Activated CD4-positive, alpha-beta T cell treated with anti-CD3 and anti-CD28 coated beads, Interleukin-2, amount 50 U/mL, for 16 hours (primary cell): ENCODE data around the gene POU2F1.
A peak's percentile ranks its signal among the peaks of the same experiment; 100 is the strongest.

Source experiments
- DNase-seq: peaks from one replicate; pipeline ENCODE4 v3.0.0-alpha.2; 2020

POU2F1 gene

GRCh38 chr1:167220537-167221125 lies at the start of gene POU2F1:
POU2F1 (plus strand) TSS chr1:167220886; CDS start chr1:167220898, 12 bp downstream.
- DNase-seq, result peak; percentile 99

GRCh38 chr1:167171286-167171929 lies 49.3 kb upstream of the POU2F1 start:
- no peak for DNase-seq

- DNase-seq, result no peak
Observed at GRCh38 chr1:167173516-167174184, 47.0 kb upstream of the POU2F1 start.

- DNase-seq, result no peak
Observed at GRCh38 chr1:167175901-167176300, 44.8 kb upstream of the POU2F1 start.

GRCh38 chr1:167178831-167179230 lies 41.9 kb upstream of the POU2F1 start:
- no peak for DNase-seq

GRCh38 chr1:167182571-167183320 lies 37.9 kb upstream of the POU2F1 start:
- DNase-seq, result no peak

GRCh38 chr1:167184081-167184480 lies 36.6 kb upstream of the POU2F1 start:
- no peak for DNase-seq

GRCh38 chr1:167185062-167185461 lies 35.6 kb upstream of the POU2F1 start:
- DNase-seq, result no peak

- DNase-seq, result no peak
Observed at GRCh38 chr1:167185974-167186657, 34.6 kb upstream of the POU2F1 start.

- DNase-seq, result no peak
Observed at GRCh38 chr1:167186771-167187170, 33.9 kb upstream of the POU2F1 start.

- no peak for DNase-seq
Observed at GRCh38 chr1:167190747-167191237, 29.9 kb upstream of the POU2F1 start.

- DNase-seq, result no peak
Observed at GRCh38 chr1:167191958-167192357, 28.7 kb upstream of the POU2F1 start.

- DNase-seq, result no peak
Observed at GRCh38 chr1:167194182-167194581, 26.5 kb upstream of the POU2F1 start.

- DNase-seq, result no peak
Observed at GRCh38 chr1:167196166-167196565, 24.5 kb upstream of the POU2F1 start.

- DNase-seq, result no peak
Observed at GRCh38 chr1:167197236-167197635, 23.4 kb upstream of the POU2F1 start.

GRCh38 chr1:167197692-167198091 lies 23.0 kb upstream of the POU2F1 start:
- no peak for DNase-seq

GRCh38 chr1:167198518-167199133 lies 22.1 kb upstream of the POU2F1 start:
- no peak for DNase-seq

- no peak for DNase-seq
Observed at GRCh38 chr1:167199656-167200055, 21.0 kb upstream of the POU2F1 start.

- DNase-seq, result no peak
Observed at GRCh38 chr1:167200272-167200671, 20.4 kb upstream of the POU2F1 start.

- no peak for DNase-seq
Observed at GRCh38 chr1:167200749-167201148, 19.9 kb upstream of the POU2F1 start.

GRCh38 chr1:167202049-167202448 lies 18.6 kb upstream of the POU2F1 start:
- no peak for DNase-seq
